ENCODE measurements around the gene MED15.

Gene MED15

DNA sequence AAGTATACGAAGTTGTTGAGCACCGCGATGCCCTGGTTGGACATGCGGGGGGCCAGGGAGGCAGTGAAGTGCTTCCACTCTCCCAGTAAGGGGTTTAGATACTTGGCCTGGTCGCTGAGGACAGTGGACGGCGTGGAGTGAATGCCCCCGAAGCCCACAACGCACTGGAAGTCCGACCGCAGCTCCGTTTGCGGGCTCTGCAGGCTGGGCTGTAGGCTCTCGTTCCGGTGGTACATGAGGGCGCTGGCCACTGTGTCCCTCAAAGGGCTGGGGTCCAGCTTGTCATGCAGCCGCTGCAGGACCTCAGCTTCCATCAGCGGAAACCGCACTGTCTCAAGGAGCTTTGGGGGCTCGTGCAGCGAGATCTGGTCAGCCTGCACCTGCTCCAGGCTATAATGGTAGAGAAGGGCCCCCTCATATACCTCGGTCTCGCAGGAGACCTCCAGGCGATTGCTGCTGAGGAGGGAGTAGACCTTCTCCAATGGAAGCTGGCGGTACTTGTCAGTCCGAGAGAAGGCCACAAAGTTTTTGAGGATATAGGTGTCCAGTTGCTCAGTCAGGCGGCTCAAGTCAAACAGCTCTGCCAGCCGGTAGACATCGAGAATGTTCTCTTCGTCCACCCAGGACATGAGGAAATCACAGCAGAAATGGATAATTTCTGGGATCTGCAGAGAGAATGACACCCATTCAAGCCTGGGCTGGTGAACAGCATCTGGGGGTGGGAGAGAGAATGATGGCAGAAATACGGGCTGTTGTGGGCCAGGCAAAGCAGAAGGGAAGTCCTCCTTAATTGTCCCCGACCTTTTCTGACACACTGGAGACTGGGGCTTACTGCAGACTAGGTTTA, 42.3 kb upstream of the MED15 start:
- H3K9me2 ChIP-seq (replicated peaks; ENCODE audit: control insufficient read depth, low read length) = no peaks in the 10 kb centered on the region
- H3F3A ChIP-seq (ENCODE audit: control insufficient read depth, insufficient read depth) = no peaks in the 10 kb centered on the region
- no peak for TF ChIP-seq EZH2phosphoT487 (IDR thresholded peaks at IDR 0.05; ENCODE audit: borderline replicate concordance, low read length)
- TF ChIP-seq, protein P1, sequence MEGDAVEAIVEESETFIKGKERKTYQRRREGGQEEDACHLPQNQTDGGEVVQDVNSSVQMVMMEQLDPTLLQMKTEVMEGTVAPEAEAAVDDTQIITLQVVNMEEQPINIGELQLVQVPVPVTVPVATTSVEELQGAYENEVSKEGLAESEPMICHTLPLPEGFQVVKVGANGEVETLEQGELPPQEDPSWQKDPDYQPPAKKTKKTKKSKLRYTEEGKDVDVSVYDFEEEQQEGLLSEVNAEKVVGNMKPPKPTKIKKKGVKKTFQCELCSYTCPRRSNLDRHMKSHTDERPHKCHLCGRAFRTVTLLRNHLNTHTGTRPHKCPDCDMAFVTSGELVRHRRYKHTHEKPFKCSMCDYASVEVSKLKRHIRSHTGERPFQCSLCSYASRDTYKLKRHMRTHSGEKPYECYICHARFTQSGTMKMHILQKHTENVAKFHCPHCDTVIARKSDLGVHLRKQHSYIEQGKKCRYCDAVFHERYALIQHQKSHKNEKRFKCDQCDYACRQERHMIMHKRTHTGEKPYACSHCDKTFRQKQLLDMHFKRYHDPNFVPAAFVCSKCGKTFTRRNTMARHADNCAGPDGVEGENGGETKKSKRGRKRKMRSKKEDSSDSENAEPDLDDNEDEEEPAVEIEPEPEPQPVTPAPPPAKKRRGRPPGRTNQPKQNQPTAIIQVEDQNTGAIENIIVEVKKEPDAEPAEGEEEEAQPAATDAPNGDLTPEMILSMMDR (IDR thresholded peaks at IDR 0.05; ENCODE audit: low read depth, low read length, poor library complexity, severe bottlenecking) = no peak
- H3K27me3 ChIP-seq (ENCODE audit: control insufficient read depth, low read length) = no peaks in the 10 kb centered on the region
- H3K4me1 ChIP-seq (ENCODE audit: control insufficient read depth, low read length) = peaks cover 25% of the 10 kb centered on the region
- no peaks in the 10 kb centered on the region for H3K9me3 ChIP-seq (ENCODE audit: control insufficient read depth, insufficient read depth, low read length)
- H3K36me3 ChIP-seq (ENCODE audit: control insufficient read depth, low read length) = peaks cover 6% of the 10 kb centered on the region; the same call in 1 of the 2 replicates
- no peak overlapping the region; the same call in 1 of the 2 replicates for H3K4me2 ChIP-seq (ENCODE audit: low read length)
- H3K4me3 ChIP-seq (ENCODE audit: low read length) = no peak overlapping the region
- H4K20me1 ChIP-seq (ENCODE audit: control insufficient read depth, insufficient read depth, low read depth, low read length) = no peaks in the 10 kb centered on the region
- no peak overlapping the region for H3K27ac ChIP-seq (ENCODE audit: low read depth, low read length)
- H3K79me2 ChIP-seq (ENCODE audit: control insufficient read depth, low read length) = no peaks in the 10 kb centered on the region

DNA sequence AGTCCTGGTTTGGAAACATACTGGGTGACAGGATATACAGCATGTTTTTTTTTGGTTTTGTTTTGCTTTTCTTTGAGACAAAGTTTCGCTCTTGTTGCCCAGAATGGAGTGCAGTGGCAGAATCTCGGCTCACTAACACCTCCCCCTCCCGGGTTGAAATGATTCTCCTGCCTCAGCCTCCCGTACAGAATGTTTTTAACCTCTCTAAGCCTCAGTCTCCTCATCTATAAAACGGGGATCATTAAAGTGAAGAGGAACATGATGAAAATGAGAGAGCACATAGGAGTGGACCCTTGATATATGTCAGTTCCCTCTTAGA, 41.7 kb upstream of the MED15 start:
- Histone ChIP-seq H3K4me1 (ENCODE audit: control insufficient read depth, low read length) (peaks cover 25% of the 10 kb centered on the region), H3K4me3 (ENCODE audit: low read length) (no peak overlapping the region), H3K27ac (ENCODE audit: low read depth, low read length) (no peak overlapping the region), H3K36me3 (ENCODE audit: control insufficient read depth, low read length) (peaks cover 6% of the 10 kb centered on the region; the same call in 1 of the 2 replicates), H3K9me2 (replicated peaks; ENCODE audit: control insufficient read depth, low read length) (no peaks in the 10 kb centered on the region), H3K79me2 (ENCODE audit: control insufficient read depth, low read length) (no peaks in the 10 kb centered on the region), H4K20me1 (ENCODE audit: control insufficient read depth, insufficient read depth, low read depth, low read length) (no peaks in the 10 kb centered on the region), H3K27me3 (ENCODE audit: control insufficient read depth, low read length) (no peaks in the 10 kb centered on the region), H3K4me2 (ENCODE audit: low read length) (no peak overlapping the region), H3F3A (ENCODE audit: control insufficient read depth, insufficient read depth) (no peaks in the 10 kb centered on the region), H3K9me3 (ENCODE audit: control insufficient read depth, insufficient read depth, low read length) (no peaks in the 10 kb centered on the region)
- no peak for TF ChIP-seq EZH2phosphoT487 (IDR thresholded peaks at IDR 0.05; ENCODE audit: borderline replicate concordance, low read length)
- TF ChIP-seq, protein P1 (IDR thresholded peaks at IDR 0.05; ENCODE audit: low read depth, low read length, poor library complexity, severe bottlenecking) = no peak

DNA sequence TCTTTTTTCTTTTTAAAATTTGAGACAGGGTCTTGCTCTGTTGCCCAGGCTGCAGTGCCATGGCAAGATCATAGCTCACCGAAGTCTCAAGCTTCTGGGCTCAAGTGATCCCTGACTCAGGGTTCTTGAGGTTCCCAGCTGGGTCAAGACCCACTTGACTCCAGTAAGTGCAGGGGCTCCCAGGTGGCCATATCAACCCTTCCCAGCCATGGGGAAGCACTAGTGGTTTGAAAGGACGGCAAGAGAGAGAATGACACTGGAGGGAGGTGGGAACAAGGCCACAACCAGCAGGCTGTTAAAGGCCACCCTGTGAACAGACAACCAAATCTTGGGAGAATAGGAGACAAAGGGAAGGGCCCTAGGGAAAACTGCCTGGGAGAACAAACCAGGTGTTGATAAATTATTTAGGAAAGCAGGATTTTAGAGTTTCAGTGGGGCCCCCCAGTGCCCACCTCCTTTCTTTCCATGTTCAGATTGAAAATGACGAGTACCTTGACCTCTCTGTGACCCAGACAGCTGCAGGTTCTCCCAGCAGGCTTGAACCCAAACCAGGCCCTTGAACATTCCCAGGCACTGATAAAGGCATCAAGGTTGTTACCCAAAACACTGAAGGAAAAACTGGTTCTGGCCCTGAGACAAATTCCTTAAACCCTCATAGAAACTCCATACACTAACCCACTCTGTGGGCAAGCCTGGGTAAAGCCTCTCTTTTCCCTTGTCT, 40.6 kb upstream of the MED15 start:
- H3K36me3 ChIP-seq (ENCODE audit: control insufficient read depth, low read length) = peaks cover 6% of the 10 kb centered on the region; the same call in 1 of the 2 replicates
- H3K79me2 ChIP-seq (ENCODE audit: control insufficient read depth, low read length) = no peaks in the 10 kb centered on the region
- TF ChIP-seq EZH2phosphoT487 (IDR thresholded peaks at IDR 0.05; ENCODE audit: borderline replicate concordance, low read length) = no peak
- TF ChIP-seq, protein P1 (IDR thresholded peaks at IDR 0.05; ENCODE audit: low read depth, low read length, poor library complexity, severe bottlenecking) = no peak
- H3K9me2 ChIP-seq (replicated peaks; ENCODE audit: control insufficient read depth, low read length) = no peaks in the 10 kb centered on the region
- no peak overlapping the region for H3K4me2 ChIP-seq (ENCODE audit: low read length)
- no peak overlapping the region for H3K27ac ChIP-seq (ENCODE audit: low read depth, low read length)
- H3K9me3 ChIP-seq (ENCODE audit: control insufficient read depth, insufficient read depth, low read length) = no peaks in the 10 kb centered on the region
- peaks cover 25% of the 10 kb centered on the region for H3K4me1 ChIP-seq (ENCODE audit: control insufficient read depth, low read length)
- no peaks in the 10 kb centered on the region for H3F3A ChIP-seq (ENCODE audit: control insufficient read depth, insufficient read depth)
- no peaks in the 10 kb centered on the region for H3K27me3 ChIP-seq (ENCODE audit: control insufficient read depth, low read length)
- H3K4me3 ChIP-seq (ENCODE audit: low read length) = no peak overlapping the region
- no peaks in the 10 kb centered on the region for H4K20me1 ChIP-seq (ENCODE audit: control insufficient read depth, insufficient read depth, low read depth, low read length)
